DOHH2 (cell line): ENCODE data around the gene EFNA5.

Experiments
- CTCF ChIP-seq: fragments of 200-600 bp; sonication (generic); IDR thresholded peaks from one replicate; pipeline ENCODE4 v1.5.1; 2014; ENCODE audit warnings: antibody characterized with exemption, mild to moderate bottlenecking, low read depth, low read length; ENCODE audit not compliant: poor library complexity, severe bottlenecking
- EZH2phosphoT487 ChIP-seq: fragments of 200-600 bp; sonication (generic); IDR thresholded peaks from 2 replicates; pipeline ENCODE4 v1.6.1; 2017; ENCODE audit warnings: borderline replicate concordance, mild to moderate bottlenecking, antibody characterized with exemption, low read length, moderate library complexity, mixed read lengths

GRCh38 chr5:107705402-107706014 is 34.8 kb upstream of the EFNA5 start:
- TF ChIP-seq CTCF: no peak
- TF ChIP-seq EZH2phosphoT487: no peak
